Heart left ventricle (tissue), 13 donors: ENCODE data around the gene STRIP1.

Experiments
- POLR2A ChIP-seq, 2 donors: fragments of 450-650 bp; IDR thresholded peaks; one replicate each; pipeline ENCODE4 v1.6.1; 2017; ENCODE audit warnings: antibody characterized with exemption in 2 of 2, mild to moderate bottlenecking in 2 of 2, moderate library complexity in 2 of 2
- TF ChIP-seq, protein P1 (sequence below), 12 donors: fragments of 200-600 bp; sonication (generic) in 4 of 12; IDR thresholded peaks; one replicate each; pipeline versions ENCODE4 v1.5.0 to v1.8.0; 2018 to 2022; ENCODE audit warnings: antibody characterized with exemption in 12 of 12, mild to moderate bottlenecking in 5 of 12
- donor health status: ischemic (EF 13 %, LVEDD 7.1; RV severe dilation, severe dysfunction).
- donor health status: DM: no; HTN: yes; CAD: no.
- donor health status: DM: no; HTN: no; CAD: no.
- donor health status: ischemic (EF 25% LVEDD 6.9; RV normal size, moderate dysfunction).
- donor health status: ischemic (EF 25% LVEDD 5.7; RV mildly dilated, moderate dysfunction).
- donor health status: ischemic (EF 35%, LVEDD 5.7; RV mildly dilated, moderate dysfunction).
- donor health status: nonischemic (EF 11% LVEDD 7.7; RV severe dilation, severe dysfunction).
- donor health status: DM: yes; HTN: yes; CAD: no.
- donor health status: PGD.
- donor health status: ischemic (EF 29% LVEDD 5.4; RV normal size, mild dysfunction).
- donor health status: nonischemic (EF 23%, LVEDD 6.1; RV moderate dilation, normal function).

DNA sequence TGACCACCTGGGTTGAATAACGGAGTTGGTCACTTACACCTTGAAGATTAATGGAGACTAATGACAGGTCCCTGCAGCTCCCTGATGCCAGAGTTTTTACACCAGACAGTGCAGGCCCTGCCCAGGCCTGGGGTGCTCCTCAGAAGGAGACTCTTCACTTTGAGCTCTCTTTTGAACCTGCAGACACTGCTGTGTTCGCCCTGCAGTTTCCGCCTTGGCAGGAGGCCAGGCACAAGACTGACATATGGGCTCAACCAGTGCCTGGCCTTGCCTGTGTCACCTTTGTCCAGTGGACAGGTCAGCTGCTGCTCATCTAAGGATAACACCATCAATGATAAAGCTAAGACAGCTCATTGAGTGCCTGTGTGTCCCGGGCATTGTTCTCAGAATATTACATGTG lies 5.2 kb downstream of the STRIP1 start:
- no peak for TF ChIP-seq POLR2A (IDR thresholded peaks at IDR 0.05)
- TF ChIP-seq, protein P1, sequence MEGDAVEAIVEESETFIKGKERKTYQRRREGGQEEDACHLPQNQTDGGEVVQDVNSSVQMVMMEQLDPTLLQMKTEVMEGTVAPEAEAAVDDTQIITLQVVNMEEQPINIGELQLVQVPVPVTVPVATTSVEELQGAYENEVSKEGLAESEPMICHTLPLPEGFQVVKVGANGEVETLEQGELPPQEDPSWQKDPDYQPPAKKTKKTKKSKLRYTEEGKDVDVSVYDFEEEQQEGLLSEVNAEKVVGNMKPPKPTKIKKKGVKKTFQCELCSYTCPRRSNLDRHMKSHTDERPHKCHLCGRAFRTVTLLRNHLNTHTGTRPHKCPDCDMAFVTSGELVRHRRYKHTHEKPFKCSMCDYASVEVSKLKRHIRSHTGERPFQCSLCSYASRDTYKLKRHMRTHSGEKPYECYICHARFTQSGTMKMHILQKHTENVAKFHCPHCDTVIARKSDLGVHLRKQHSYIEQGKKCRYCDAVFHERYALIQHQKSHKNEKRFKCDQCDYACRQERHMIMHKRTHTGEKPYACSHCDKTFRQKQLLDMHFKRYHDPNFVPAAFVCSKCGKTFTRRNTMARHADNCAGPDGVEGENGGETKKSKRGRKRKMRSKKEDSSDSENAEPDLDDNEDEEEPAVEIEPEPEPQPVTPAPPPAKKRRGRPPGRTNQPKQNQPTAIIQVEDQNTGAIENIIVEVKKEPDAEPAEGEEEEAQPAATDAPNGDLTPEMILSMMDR (IDR thresholded peaks at IDR 0.05): no peak
